Endothelial cell of umbilical vein (primary cell): ENCODE data around the gene IBA57. TPM values are rescaled to one million over a fixed set of nuclear protein-coding genes. Genes with fewer than 3 reads are reported as not detected.

Experiments used
- BruUV-seq: library from RNA; stranded (reverse); fragments of 400-500 nt; replicated peaks from 2 replicates; lab custom pipeline; 2021; lab: Mats Ljungman, UMichigan
- CTCF ChIA-PET: fragments of 300-600, 350-600 bp; sonication (Branson Sonifier 250); formaldehyde crosslinking; loops from one replicate; lab custom pipeline; 2021; ENCODE audit warnings: antibody characterized with exemption, inconsistent platforms; lab: Charles Lee
- POLR2A ChIA-PET: fragments of 300-600, 350-600 bp; sonication (Branson Sonifier 250); formaldehyde crosslinking; loops from one replicate; lab custom pipeline; 2021; ENCODE audit warnings: antibody characterized with exemption, inconsistent platforms; lab: Charles Lee
- DNase-seq: peaks from one replicate; pipeline ENCODE4 v3.0.0-alpha.2; 2011; ENCODE audit warnings: low read depth, low spot score
- FAIRE-seq: peaks from 2 replicates; lab custom pipeline; 2011; peaks lifted over from hg19 to GRCh38; lab: Jason Lieb, UNC
- H2AFZ ChIP-seq: 2 replicates; pipeline ENCODE4 v1.6.0; 2012; ENCODE audit warnings: low read depth, low read length, control low read depth, inconsistent platforms
- H3K27ac ChIP-seq: 2 replicates; pipeline ENCODE4 v1.5.1; 2011; ENCODE audit warnings: low read depth, mild to moderate bottlenecking, control low read depth, low read length, moderate library complexity; ENCODE audit not compliant: insufficient read depth
- H3K27me3 ChIP-seq, 2 experiments: 2 replicates each; pipeline versions ENCODE4 v1.6.0 to v1.6.1; 2011; ENCODE audit warnings: low read length in 2 of 2, mixed read lengths in 1 of 2; ENCODE audit not compliant: control insufficient read depth in 2 of 2, insufficient read depth in 2 of 2
- H3K36me3 ChIP-seq, 2 experiments: 2 replicates in 1 of 2; 3 replicates in 1 of 2; pipeline ENCODE4 v1.5.1; 2011; ENCODE audit warnings: low read length in 2 of 2, mild to moderate bottlenecking in 1 of 2, moderate library complexity in 1 of 2; ENCODE audit not compliant: control insufficient read depth in 2 of 2, insufficient read depth in 2 of 2; ENCODE audit errors: extremely low read depth in 1 of 2
- H3K4me1 ChIP-seq: 3 replicates; pipeline ENCODE4 v1.5.1; 2011; ENCODE audit warnings: mild to moderate bottlenecking, low read length; ENCODE audit not compliant: control insufficient read depth, insufficient read depth; ENCODE audit errors: extremely low read depth
- H3K4me2 ChIP-seq: 2 replicates; pipeline ENCODE4 v1.6.1; 2011; ENCODE audit warnings: low read length, control low read depth, mixed read lengths; ENCODE audit not compliant: insufficient read depth
- H3K4me3 ChIP-seq, 3 experiments: fragments of 200-600 bp in 1 of 3; sonication (generic), shearing (Covaris generic) in 1 of 3; replicated peaks in 1 of 3; 2 replicates each; pipeline ENCODE4 v1.5.1; 2011 to 2016; ENCODE audit warnings: control low read depth in 3 of 3, low read length in 3 of 3, mild to moderate bottlenecking in 2 of 3, inconsistent platforms in 1 of 3, low read depth in 1 of 3, moderate library complexity in 1 of 3; ENCODE audit not compliant: insufficient read depth in 1 of 3
- H3K79me2 ChIP-seq: 2 replicates; pipeline ENCODE4 v1.6.0; 2012; ENCODE audit warnings: low read length, inconsistent platforms; ENCODE audit not compliant: control insufficient read depth, insufficient read depth
- H3K9ac ChIP-seq: replicated peaks from 2 replicates; pipeline ENCODE3; 2011; ENCODE audit warnings: low read length, control low read depth; ENCODE audit not compliant: insufficient read depth; ENCODE audit errors: extremely low read depth
- H3K9me1 ChIP-seq: replicated peaks from 3 replicates; pipeline ENCODE4 v1.6.0; 2011; ENCODE audit warnings: mild to moderate bottlenecking, low read length; ENCODE audit not compliant: control insufficient read depth, insufficient read depth; ENCODE audit errors: extremely low read depth
- H3K9me3 ChIP-seq: replicated peaks from 2 replicates; pipeline ENCODE4 v1.5.1; 2012; ENCODE audit warnings: low read length, inconsistent platforms; ENCODE audit not compliant: control insufficient read depth, insufficient read depth
- H4K20me1 ChIP-seq: replicated peaks from 2 replicates; pipeline ENCODE3; 2011; ENCODE audit warnings: mild to moderate bottlenecking, low read length; ENCODE audit not compliant: control insufficient read depth, insufficient read depth; ENCODE audit errors: extremely low read depth
- EZH2 ChIP-seq: IDR thresholded peaks from 2 replicates; pipeline ENCODE4 v1.6.1; 2012; ENCODE audit warnings: borderline replicate concordance, low read depth, mild to moderate bottlenecking, moderate library complexity, low read length, inconsistent platforms; ENCODE audit not compliant: severe bottlenecking
- FOS ChIP-seq: IDR thresholded peaks from 2 replicates; pipeline ENCODE4 v1.6.1; 2011; ENCODE audit warnings: mild to moderate bottlenecking, low read length, moderate library complexity, borderline replicate concordance; ENCODE audit not compliant: insufficient read depth
- JUN ChIP-seq: IDR thresholded peaks from 2 replicates; pipeline ENCODE4 v1.6.1; 2011; ENCODE audit warnings: borderline replicate concordance, low read depth; ENCODE audit not compliant: insufficient read length, insufficient read depth
- MYC ChIP-seq: IDR thresholded peaks from one replicate; pipeline ENCODE4 v1.6.1; 2011; ENCODE audit warnings: mild to moderate bottlenecking, low read depth, low read length
- POLR2AphosphoS5 ChIP-seq: IDR thresholded peaks from 2 replicates; pipeline ENCODE4 v1.6.1; 2012; ENCODE audit warnings: low read depth, mild to moderate bottlenecking, control low read depth, low read length, moderate library complexity; ENCODE audit not compliant: insufficient read depth
- dilution Hi-C: fragments of 300-500 bp; cut with MboI; formaldehyde crosslinking; loops from one replicate; pipeline ENCODE4 v1.15.0; 2019; ENCODE audit warnings: low sequenced_read_pairs; ENCODE audit not compliant: extremely low pct_ligation_motif_present
- intact Hi-C: fragments of 100-400 bp; cut with micrococcal nuclease; formaldehyde crosslinking; loops from one replicate; pipeline ENCODE4 v1.10.0; 2022
- polyA plus RNA-seq, 4 experiments: library from polyadenylated mRNA; depleted of rRNA in 3 of 4; stranded (reverse) in 3 of 4; unstranded in 1 of 4; fragments of >200 nt; gene quantifications; 2 replicates each; pipeline versions ENCODE4 v1.2.1 to v1.2.3, GENCODE V29; 2011 to 2012; ENCODE audit warnings: missing spikeins in 1 of 4
- total RNA-seq: library from RNA; stranded (reverse); gene quantifications from 2 replicates; pipeline ENCODE4 v1.2.3, GENCODE V29; 2021
- TF ChIP-seq, protein P1 (sequence below): IDR thresholded peaks from 2 replicates; pipeline ENCODE4 v1.6.1; 2011; ENCODE audit not compliant: insufficient read depth, insufficient read length

The IBA57 gene
- total and polyA plus RNA-seq, 2 donors (not counting 3 experiments of a cell fraction or from before 2014, with no cell fraction given) = 3.4 to 7.7 TPM

DNA sequence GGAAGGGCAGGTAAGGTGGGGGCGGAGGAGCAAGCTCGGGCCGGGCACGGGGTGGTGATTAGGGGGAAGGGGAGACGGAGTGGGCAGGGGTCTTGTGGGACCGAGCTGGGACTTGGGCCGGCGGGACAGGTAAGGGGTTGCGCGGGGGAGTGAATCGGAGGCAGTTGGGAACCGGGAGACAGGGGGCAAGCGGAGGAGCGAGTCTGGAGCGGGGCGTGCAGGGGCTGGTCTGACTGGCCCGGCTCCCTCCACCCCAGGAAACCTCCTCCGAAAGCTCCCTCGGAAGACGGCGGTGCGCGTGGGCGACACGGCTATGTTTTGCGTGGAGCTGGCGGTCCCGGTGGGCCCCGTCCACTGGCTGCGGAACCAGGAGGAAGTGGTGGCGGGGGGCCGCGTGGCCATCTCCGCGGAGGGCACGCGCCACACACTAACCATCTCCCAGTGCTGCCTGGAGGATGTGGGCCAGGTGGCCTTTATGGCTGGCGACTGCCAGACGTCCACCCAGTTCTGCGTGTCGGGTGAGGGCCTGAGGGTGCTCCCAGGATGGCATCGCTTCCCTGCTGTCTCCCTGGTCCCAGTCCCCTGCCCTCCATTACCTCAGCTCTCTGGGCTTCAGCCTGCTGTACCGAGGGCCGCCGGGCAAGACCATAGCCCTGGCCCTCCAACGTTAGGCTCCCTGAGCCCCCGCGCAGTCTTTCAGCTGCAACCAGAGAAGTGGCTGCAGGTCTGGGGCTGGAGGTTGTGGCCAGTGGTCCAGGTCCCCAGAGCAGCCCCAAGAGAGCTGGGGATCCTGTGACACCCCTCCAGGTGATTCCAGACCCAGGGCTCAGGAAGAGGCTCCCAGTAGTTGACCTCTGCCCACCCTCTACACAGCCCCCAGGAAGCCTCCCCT is 48.6 kb downstream of the IBA57 start:
- DNase-seq (no peak), FAIRE-seq (no peak)
- Histone ChIP-seq H3K36me3 (no peaks in the 10 kb centered on the region), H3K79me2 (no peaks in the 10 kb centered on the region), H3K9me3 (no peaks in the 10 kb centered on the region), H3K27ac (no peak overlapping the region), H3K27me3 (peaks cover 4 to 16% of the 10 kb centered on the region in 2 experiments), H3K9me1 (no peaks in the 10 kb centered on the region), H4K20me1 (no peaks in the 10 kb centered on the region), H3K4me2 (no peak overlapping the region), H3K4me1 (no peaks in the 10 kb centered on the region), H2AFZ (no peak overlapping the region), H3K9ac (no peak overlapping the region), H3K4me3 (peak overlapping the region in 1 of 3 experiments; percentile 26)
- BruUV-seq = no TSS peak
- dilution Hi-C loops = no loop called here
- ChIA-PET POLR2A (no interaction called here), CTCF (interaction anchor here (0.6 to 2.6 kb wide), 14 partner anchors 7 to 300 kb away, joined by 3 to 12 read pairs (median 4); partner anchors contain the start of gene TRIM11)
- TF ChIP-seq POLR2AphosphoS5 (no peak), EZH2 (no peak), FOS (no peak), MYC (no peak), JUN (no peak)
- TF ChIP-seq, protein P1, sequence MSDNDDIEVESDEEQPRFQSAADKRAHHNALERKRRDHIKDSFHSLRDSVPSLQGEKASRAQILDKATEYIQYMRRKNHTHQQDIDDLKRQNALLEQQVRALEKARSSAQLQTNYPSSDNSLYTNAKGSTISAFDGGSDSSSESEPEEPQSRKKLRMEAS = no peak
- intact Hi-C loops = loop anchor here (1.0 to 10.0 kb wide), 7 partner anchors 47 to 301 kb away; partner anchors contain the start of gene GUK1
